Measurements from ENCODE around the gene COBLL1.
"Not testable (repeated sequence)": the region's sequence is repeated elsewhere in the genome, so short reads cannot be mapped to it uniquely, and the experiment has no call there.

Gene COBLL1

GRCh38 chr2:164766954-164767320, 74.7 kb downstream of the COBLL1 start:
- DNase-seq = no peak
- in situ Hi-C loops (cut with HindIII; ENCODE audit: low pct_ligation_motif_present, low pct_unique_long_range_greater_than_20kb, low sequenced_read_pairs) = no loop called here

- in situ Hi-C loops (cut with HindIII; ENCODE audit: low pct_ligation_motif_present, low pct_unique_long_range_greater_than_20kb, low sequenced_read_pairs) = no loop called here
- no peak for DNase-seq
These were observed 75.2 kb downstream of the COBLL1 start for GRCh38 chr2:164766216-164766953.

- in situ Hi-C loops (cut with HindIII; ENCODE audit: low pct_ligation_motif_present, low pct_unique_long_range_greater_than_20kb, low sequenced_read_pairs) = no loop called here
- DNase-seq = no peak
These were observed 76.6 kb downstream of the COBLL1 start for GRCh38 chr2:164764996-164765395.

- no peak for DNase-seq
- in situ Hi-C loops (cut with HindIII; ENCODE audit: low pct_ligation_motif_present, low pct_unique_long_range_greater_than_20kb, low sequenced_read_pairs) = no loop called here
These were observed 77.1 kb downstream of the COBLL1 start for GRCh38 chr2:164764474-164764873.

GRCh38 chr2:164763431-164763830, 78.2 kb downstream of the COBLL1 start:
- no peak for DNase-seq
- in situ Hi-C loops (cut with HindIII; ENCODE audit: low pct_ligation_motif_present, low pct_unique_long_range_greater_than_20kb, low sequenced_read_pairs) = no loop called here

GRCh38 chr2:164761737-164762460, 79.7 kb downstream of the COBLL1 start:
- in situ Hi-C loops (cut with HindIII; ENCODE audit: low pct_ligation_motif_present, low pct_unique_long_range_greater_than_20kb, low sequenced_read_pairs) = no loop called here
- DNase-seq = no peak

GRCh38 chr2:164761201-164761600, 80.4 kb downstream of the COBLL1 start:
- in situ Hi-C loops (cut with HindIII; ENCODE audit: low pct_ligation_motif_present, low pct_unique_long_range_greater_than_20kb, low sequenced_read_pairs) = not testable (repeated sequence)
- DNase-seq = peak; percentile 61

GRCh38 chr2:164760179-164760578, 81.4 kb downstream of the COBLL1 start:
- DNase-seq = no peak
- in situ Hi-C loops (cut with HindIII; ENCODE audit: low pct_ligation_motif_present, low pct_unique_long_range_greater_than_20kb, low sequenced_read_pairs) = no loop called here

- in situ Hi-C loops (cut with HindIII; ENCODE audit: low pct_ligation_motif_present, low pct_unique_long_range_greater_than_20kb, low sequenced_read_pairs) = no loop called here
- DNase-seq = no peak
These were observed 83.5 kb downstream of the COBLL1 start for GRCh38 chr2:164757934-164758695.

- in situ Hi-C loops (cut with HindIII; ENCODE audit: low pct_ligation_motif_present, low pct_unique_long_range_greater_than_20kb, low sequenced_read_pairs) = no loop called here
These were observed 84.8 kb downstream of the COBLL1 start for GRCh38 chr2:164756773-164757172.

GRCh38 chr2:164755952-164756351, 85.7 kb downstream of the COBLL1 start:
- DNase-seq = no peak
- in situ Hi-C loops (cut with HindIII; ENCODE audit: low pct_ligation_motif_present, low pct_unique_long_range_greater_than_20kb, low sequenced_read_pairs) = no loop called here

More at GRCh38 chr2:164756773-164757172, 84.8 kb downstream of the COBLL1 start:
- no peak for DNase-seq

- in situ Hi-C loops (cut with HindIII; ENCODE audit: low pct_ligation_motif_present, low pct_unique_long_range_greater_than_20kb, low sequenced_read_pairs) = no loop called here
- DNase-seq = no peak
These were observed 87.2 kb downstream of the COBLL1 start for GRCh38 chr2:164754157-164755093.

GRCh38 chr2:164752956-164753355, 88.7 kb downstream of the COBLL1 start:
- in situ Hi-C loops (cut with HindIII; ENCODE audit: low pct_ligation_motif_present, low pct_unique_long_range_greater_than_20kb, low sequenced_read_pairs) = no loop called here
- DNase-seq = no peak

- in situ Hi-C loops (cut with HindIII; ENCODE audit: low pct_ligation_motif_present, low pct_unique_long_range_greater_than_20kb, low sequenced_read_pairs) = loop anchor here (25.0 kb wide), 1 partner anchor 164 kb away; no protein-coding TSS in a partner anchor
- no peak for DNase-seq
These were observed 93.7 kb downstream of the COBLL1 start for GRCh38 chr2:164747783-164748433.

- in situ Hi-C loops (cut with HindIII; ENCODE audit: low pct_ligation_motif_present, low pct_unique_long_range_greater_than_20kb, low sequenced_read_pairs) = loop anchor here (25.0 kb wide), 1 partner anchor 165 kb away; no protein-coding TSS in a partner anchor
- no peak for DNase-seq
These were observed 94.5 kb downstream of the COBLL1 start for GRCh38 chr2:164747140-164747539.

GRCh38 chr2:164746713-164747112, 94.9 kb downstream of the COBLL1 start:
- DNase-seq = peak; percentile 81
- in situ Hi-C loops (cut with HindIII; ENCODE audit: low pct_ligation_motif_present, low pct_unique_long_range_greater_than_20kb, low sequenced_read_pairs) = loop anchor here (25.0 kb wide), 1 partner anchor 166 kb away; no protein-coding TSS in a partner anchor

- DNase-seq = peak; percentile 37
- in situ Hi-C loops (cut with HindIII; ENCODE audit: low pct_ligation_motif_present, low pct_unique_long_range_greater_than_20kb, low sequenced_read_pairs) = loop anchor here (25.0 kb wide), 1 partner anchor 167 kb away; no protein-coding TSS in a partner anchor
These were observed 96.4 kb downstream of the COBLL1 start for GRCh38 chr2:164745012-164745797.
